Measurements from ENCODE around the gene LHFPL3.

DNA sequence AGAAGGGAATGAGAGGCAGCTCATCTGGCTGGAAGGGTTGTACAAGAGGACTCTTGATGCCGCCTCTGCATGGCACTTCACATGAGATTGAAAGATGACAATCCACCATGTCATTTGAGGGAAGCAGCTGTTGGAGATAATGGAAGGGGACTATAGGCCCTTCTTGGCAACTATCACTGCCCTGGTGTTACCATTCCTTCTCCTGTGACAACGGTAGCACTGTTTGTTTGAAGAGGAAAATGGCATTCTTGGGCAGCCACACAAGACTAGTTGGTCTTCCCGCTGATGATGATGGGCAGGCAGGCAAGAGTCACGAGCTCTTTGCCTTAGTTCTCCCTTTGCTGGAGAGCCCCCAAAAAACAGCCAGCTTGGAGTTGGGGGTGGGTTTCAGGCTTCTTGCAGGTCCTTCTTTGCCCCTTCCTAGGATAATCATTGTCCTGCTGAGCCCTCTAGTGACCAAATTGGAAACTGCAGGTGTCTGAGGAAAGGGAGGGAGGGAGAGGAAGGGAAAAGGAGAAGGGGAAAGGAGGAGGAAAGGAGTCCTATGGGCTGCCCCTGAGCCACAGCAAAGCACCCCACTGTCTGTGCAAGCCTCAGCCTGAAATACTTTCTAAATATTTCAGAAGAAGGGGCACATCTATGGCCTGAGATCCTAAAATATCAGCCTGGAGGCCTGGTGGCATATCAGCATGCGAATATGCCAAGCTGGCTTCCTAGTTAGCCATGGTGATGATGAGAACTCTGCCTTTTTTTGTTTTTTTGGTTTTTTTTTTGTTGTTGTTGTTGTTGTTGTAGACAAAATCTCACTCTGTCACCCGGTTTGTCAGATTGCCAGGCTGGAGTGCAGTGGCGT lies 520.0 kb downstream of the LHFPL3 start:
- TF ChIP-seq, protein P1, sequence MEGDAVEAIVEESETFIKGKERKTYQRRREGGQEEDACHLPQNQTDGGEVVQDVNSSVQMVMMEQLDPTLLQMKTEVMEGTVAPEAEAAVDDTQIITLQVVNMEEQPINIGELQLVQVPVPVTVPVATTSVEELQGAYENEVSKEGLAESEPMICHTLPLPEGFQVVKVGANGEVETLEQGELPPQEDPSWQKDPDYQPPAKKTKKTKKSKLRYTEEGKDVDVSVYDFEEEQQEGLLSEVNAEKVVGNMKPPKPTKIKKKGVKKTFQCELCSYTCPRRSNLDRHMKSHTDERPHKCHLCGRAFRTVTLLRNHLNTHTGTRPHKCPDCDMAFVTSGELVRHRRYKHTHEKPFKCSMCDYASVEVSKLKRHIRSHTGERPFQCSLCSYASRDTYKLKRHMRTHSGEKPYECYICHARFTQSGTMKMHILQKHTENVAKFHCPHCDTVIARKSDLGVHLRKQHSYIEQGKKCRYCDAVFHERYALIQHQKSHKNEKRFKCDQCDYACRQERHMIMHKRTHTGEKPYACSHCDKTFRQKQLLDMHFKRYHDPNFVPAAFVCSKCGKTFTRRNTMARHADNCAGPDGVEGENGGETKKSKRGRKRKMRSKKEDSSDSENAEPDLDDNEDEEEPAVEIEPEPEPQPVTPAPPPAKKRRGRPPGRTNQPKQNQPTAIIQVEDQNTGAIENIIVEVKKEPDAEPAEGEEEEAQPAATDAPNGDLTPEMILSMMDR (IDR thresholded peaks at IDR 0.05; ENCODE audit: low read depth, low read length), result peak; percentile 97
- TF ChIP-seq MYC (IDR thresholded peaks at IDR 0.05; ENCODE audit: low read depth, low read length) (no peak), POLR2A (IDR thresholded peaks at IDR 0.05; ENCODE audit: extremely low read depth, insufficient read length) (no peak)
- TF ChIP-seq, protein P2, sequence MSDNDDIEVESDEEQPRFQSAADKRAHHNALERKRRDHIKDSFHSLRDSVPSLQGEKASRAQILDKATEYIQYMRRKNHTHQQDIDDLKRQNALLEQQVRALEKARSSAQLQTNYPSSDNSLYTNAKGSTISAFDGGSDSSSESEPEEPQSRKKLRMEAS (IDR thresholded peaks at IDR 0.05; ENCODE audit: low read depth, low read length), result no peak
